Cardiac muscle cell (in vitro differentiated cells and primary cell): ENCODE measurements around the gene CEP76. TPM values are rescaled to one million over a fixed set of nuclear protein-coding genes. Genes with fewer than 3 reads are reported as not detected.

ENCODE experiments used
- DNase-seq, 2 donors: peaks; one replicate each; pipeline versions ENCODE4 v3.0.0 to v3.0.0-alpha.2; 2010 to 2017; ENCODE audit warnings: low read depth in 1 of 2, low spot score in 1 of 2
- H3K27ac ChIP-seq: fragments of 200-600 bp; sonication (generic); 2 replicates; pipeline ENCODE4 v1.5.1; 2016
- H3K27me3 ChIP-seq: fragments of 200-600 bp; sonication (generic); 2 replicates; pipeline ENCODE4 v1.6.0; 2016; ENCODE audit warnings: control low read depth
- H3K36me3 ChIP-seq: fragments of 200-600 bp; sonication (generic); 2 replicates; pipeline ENCODE4 v1.5.1; 2016; ENCODE audit warnings: control low read depth
- H3K4me1 ChIP-seq: fragments of 200-600 bp; sonication (generic); 2 replicates; pipeline ENCODE4 v1.8.1; 2017; ENCODE audit warnings: low read depth, mild to moderate bottlenecking, mixed run types
- H3K4me3 ChIP-seq: fragments of 200-600 bp; sonication (generic); 2 replicates; pipeline ENCODE4 v1.5.1; 2016; ENCODE audit warnings: mild to moderate bottlenecking
- H3K9me3 ChIP-seq: fragments of 200-600 bp; sonication (generic); 2 replicates; pipeline ENCODE4 v1.5.1; 2017; ENCODE audit warnings: low read depth, mild to moderate bottlenecking, control low read depth
- CTCF ChIP-seq: IDR thresholded peaks from 2 replicates; pipeline ENCODE4 v1.5.1; 2012; ENCODE audit warnings: low read depth, mild to moderate bottlenecking, low read length
- polyA plus RNA-seq: library from polyadenylated mRNA; unstranded; fragments of >200 nt; fragmentation: Nextera tagmentation; extraction: Ambion mirVana; gene quantifications from 2 replicates; pipeline ENCODE4 v1.2.1, GENCODE V29; 2016
- total RNA-seq: library from RNA; depleted of rRNA; stranded (reverse); fragments of >200 nt; gene quantifications from 2 replicates; pipeline ENCODE4 v1.2.3, GENCODE V29; 2016

CEP76 gene
- total and polyA plus RNA-seq, 2 experiments from 2014 or later: 8.2 to 13.7 TPM

DNA sequence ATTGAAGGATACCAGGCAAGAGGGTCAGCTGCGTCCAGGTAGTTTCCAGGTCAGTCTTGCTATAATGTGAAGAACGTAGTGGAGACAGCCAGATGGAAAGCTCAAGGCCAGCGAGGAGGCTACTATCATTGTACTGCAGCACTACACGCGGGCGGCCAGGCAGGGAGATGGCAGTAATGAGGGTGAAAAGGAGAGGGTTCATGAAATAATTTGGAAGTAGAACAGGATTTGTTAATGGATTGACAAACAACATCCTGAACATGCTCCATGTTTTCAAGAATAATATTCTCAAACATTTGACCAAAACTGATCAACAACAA is 61.7 kb downstream of the CEP76 start:
- no peaks in the 10 kb centered on the region for H3K36me3 ChIP-seq
- peak overlapping the region; percentile 29 for H3K27ac ChIP-seq
- H3K4me3 ChIP-seq: no peak overlapping the region
- H3K4me1 ChIP-seq: peaks cover 8% of the 10 kb centered on the region
- no peak for TF ChIP-seq CTCF
- H3K27me3 ChIP-seq: no peaks in the 10 kb centered on the region
- H3K9me3 ChIP-seq: no peaks in the 10 kb centered on the region
- DNase-seq: no peak

GRCh38 chr18:12639990-12640880 is 62.3 kb downstream of the CEP76 start:
- H3K36me3 ChIP-seq: no peaks in the 10 kb centered on the region
- DNase-seq: peak in 1 of 2 donors; percentile 69

GRCh38 chr18:12638644-12639124 is 63.8 kb downstream of the CEP76 start:
- no peak for TF ChIP-seq CTCF
- no peaks in the 10 kb centered on the region for H3K4me1 ChIP-seq
- H3K4me3 ChIP-seq: no peak overlapping the region
- no peaks in the 10 kb centered on the region for H3K9me3 ChIP-seq
- no peak for DNase-seq
- no peak overlapping the region for H3K27ac ChIP-seq
- no peaks in the 10 kb centered on the region for H3K36me3 ChIP-seq
- no peaks in the 10 kb centered on the region for H3K27me3 ChIP-seq

More at GRCh38 chr18:12639990-12640880, 62.3 kb downstream of the CEP76 start:
- Histone ChIP-seq H3K27ac (peak overlapping the region; percentile 29), H3K4me1 (peaks cover 2% of the 10 kb centered on the region), H3K9me3 (no peaks in the 10 kb centered on the region), H3K4me3 (no peak overlapping the region), H3K27me3 (no peaks in the 10 kb centered on the region)
- TF ChIP-seq CTCF: no peak

DNA sequence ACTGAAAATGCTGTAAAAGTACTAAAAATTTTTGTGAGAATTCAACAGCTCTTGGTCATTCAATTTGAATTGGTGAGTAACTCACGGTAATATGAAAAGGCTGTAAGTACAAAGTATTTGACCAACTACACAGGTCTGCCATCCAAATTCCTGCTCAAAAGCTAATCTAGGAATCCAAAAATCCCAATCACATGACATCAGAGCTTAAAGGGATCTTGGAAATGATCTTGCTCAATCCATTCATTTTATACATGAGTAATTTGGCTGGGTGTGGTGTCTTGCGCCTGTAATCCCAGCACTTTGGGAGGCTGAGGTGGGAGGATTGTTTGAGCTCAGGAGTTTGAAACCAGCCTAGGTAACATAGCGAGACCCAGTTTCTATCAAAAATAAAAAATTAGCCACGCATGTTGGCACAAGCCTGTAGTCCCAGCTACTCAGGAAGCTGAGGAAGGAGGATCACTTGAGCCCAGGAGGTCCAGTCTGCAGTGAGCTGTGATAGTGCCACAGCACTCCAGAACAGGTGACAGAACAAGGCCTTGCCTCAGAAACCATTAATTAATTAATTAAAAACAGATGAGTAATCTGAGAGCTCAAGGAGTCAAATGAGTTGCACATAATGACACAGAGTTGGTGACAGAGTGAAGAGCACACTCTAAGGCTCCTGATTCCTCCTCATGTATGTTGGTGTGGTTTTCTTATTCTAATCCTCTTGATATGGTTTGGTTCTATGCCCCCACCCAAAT is 64.5 kb downstream of the CEP76 start:
- Histone ChIP-seq H3K27ac (no peak overlapping the region), H3K27me3 (no peaks in the 10 kb centered on the region), H3K4me3 (no peak overlapping the region), H3K9me3 (no peaks in the 10 kb centered on the region), H3K36me3 (peaks cover 1% of the 10 kb centered on the region), H3K4me1 (no peaks in the 10 kb centered on the region)
- no peak for TF ChIP-seq CTCF
- peak in 1 of 2 donors; percentile 66 for DNase-seq

- H3K4me1 ChIP-seq: no peaks in the 10 kb centered on the region
- peaks cover 3% of the 10 kb centered on the region for H3K36me3 ChIP-seq
- H3K4me3 ChIP-seq: no peak overlapping the region
- peak in 1 of 2 donors; percentile 45 for DNase-seq
- no peak for TF ChIP-seq CTCF
- H3K9me3 ChIP-seq: no peaks in the 10 kb centered on the region
- no peaks in the 10 kb centered on the region for H3K27me3 ChIP-seq
- no peak overlapping the region for H3K27ac ChIP-seq
Measured at GRCh38 chr18:12637393-12637792, 65.1 kb downstream of the CEP76 start.
